ENCODE measurements around the gene NISCH. TPM values are rescaled to one million over a fixed set of nuclear protein-coding genes. Genes with fewer than 3 reads are reported as not detected.

NISCH gene
- total RNA-seq, 1 experiment from 2014 or later = 72.8 TPM

- TF ChIP-seq EZH2 (IDR thresholded peaks at IDR 0.05) = no peak
Observed at GRCh38 chr3:52516509-52517195, 61.2 kb downstream of the NISCH start (continued).

GRCh38 chr3:52517796-52518722 is 62.7 kb downstream of the NISCH start:
- Histone ChIP-seq H3K9me2 (ENCODE audit: insufficient read depth) (no peaks in the 10 kb centered on the region), H3K9me3 (ENCODE audit: control insufficient read depth in 1 of 2, insufficient read depth in 1 of 2, low read depth in 1 of 2, low read length in 2 of 2) (no peaks in the 10 kb centered on the region), H4K20me1 (ENCODE audit: insufficient read depth) (no peaks in the 10 kb centered on the region), H3K9ac (ENCODE audit: low read length) (no peak overlapping the region), H3K27me3 (ENCODE audit: insufficient read depth, low read length) (no peaks in the 10 kb centered on the region), H3K79me2 (ENCODE audit: insufficient read depth, low read length) (no peaks in the 10 kb centered on the region), H3K4me2 (ENCODE audit: low read length) (no peak overlapping the region), H3K27ac (ENCODE audit: low read depth, low read length) (no peak overlapping the region), H3K36me3 (ENCODE audit: control insufficient read depth in 1 of 2, insufficient read depth in 2 of 2, low read length in 2 of 2) (no peaks in the 10 kb centered on the region), H3K4me3 (replicated peaks in 1 of 2; ENCODE audit: low read depth in 1 of 2, low read length in 2 of 2) (no peak overlapping the region), H2AFZ (ENCODE audit: low read depth, low read length, poor library complexity, severe bottlenecking) (no peak overlapping the region), H3K4me1 (ENCODE audit: control insufficient read depth in 1 of 2, insufficient read depth in 2 of 2, low read length in 2 of 2) (peaks cover 0 to 3% of the 10 kb centered on the region in 2 experiments; a peak in 1 of 4 replicates)
- DNase-seq (ENCODE audit: low read depth, low spot score) (no peak), ATAC-seq (no peak)
- CTCF ChIA-PET = interaction anchor here (0.6 kb wide), 1 partner anchor 465 kb away, joined by 5 read pairs; no protein-coding TSS in a partner anchor
- TF ChIP-seq ELF1 (IDR thresholded peaks at IDR 0.05; ENCODE audit: borderline replicate concordance, low read depth) = no peak
- TF ChIP-seq ZNF274 (IDR thresholded peaks at IDR 0.05; ENCODE audit: low read depth, low read length) = no peak
- no peak for TF ChIP-seq JUND (IDR thresholded peaks at IDR 0.05)
- TF ChIP-seq RAD21 (IDR thresholded peaks at IDR 0.05; ENCODE audit: low read depth) = no peak
- no peak for TF ChIP-seq ATF3 (IDR thresholded peaks at IDR 0.05)
- TF ChIP-seq POLR2AphosphoS5 (IDR thresholded peaks at IDR 0.05; ENCODE audit: low read depth, low read length) = no peak
- no peak for TF ChIP-seq MAX (IDR thresholded peaks at IDR 0.05)
- TF ChIP-seq SP1 (IDR thresholded peaks at IDR 0.05; ENCODE audit: low read depth) = no peak
- BruUV-seq (replicated peaks) = no TSS peak
- RAD21 ChIA-PET (ENCODE audit: low non-redundant PET in 1 of 2, low total read pairs in 2 of 2, uncharacterized antibody in 2 of 2, unreplicated experiment in 2 of 2) = no interaction called here
- POLR2A ChIA-PET = interaction anchor here (1.0 kb wide), 1 partner anchor 18 kb away, joined by 3 read pairs; the partner anchor contains the start of gene UQCC5
- intact Hi-C loops (cut with micrococcal nuclease) = no loop called here

Data from HCT116 (cell line).